ENCODE data around the gene COA6. TPM values are rescaled to one million over a fixed set of nuclear protein-coding genes. Genes with fewer than 3 reads are reported as not detected.
A peak's percentile ranks its signal among the peaks of the same experiment; 100 is the strongest.

COA6 gene
- total and polyA plus RNA-seq, 2 of the 13 experiments (the other 11 are each of a cell fraction or from before 2014, with no cell fraction given), result 32.4 to 104 TPM

- TF ChIP-seq PAXIP1 (CRISPR knock-in tag; conservative IDR thresholded peaks at IDR 0.05), result peak; percentile 60; the same call in 1 of the 2 replicates
- 0 out of 2 replicates have a peak, but pooled peaks have one; percentile 88 for TF ChIP-seq GLI4 (CRISPR knock-in tag; IDR thresholded peaks at IDR 0.05; ENCODE audit: borderline replicate concordance)
- peak; percentile 85 for TF ChIP-seq IKZF4 (CRISPR knock-in tag; IDR thresholded peaks at IDR 0.05; ENCODE audit: borderline replicate concordance, low read depth, not compliant biosample characterization)
- peak; percentile 34; the same call in 1 of the 2 replicates for TF ChIP-seq ZNF83 (CRISPR knock-in tag; IDR thresholded peaks at IDR 0.05; ENCODE audit: borderline replicate concordance)
- no peak for TF ChIP-seq ZNF775 (CRISPR knock-in tag; IDR thresholded peaks at IDR 0.05; ENCODE audit: borderline replicate concordance)
- peak; percentile 92 for TF ChIP-seq TBX2 (CRISPR knock-in tag; IDR thresholded peaks at IDR 0.05; ENCODE audit: borderline replicate concordance)
- TF ChIP-seq JDP2 (CRISPR knock-in tag; IDR thresholded peaks at IDR 0.05; ENCODE audit: borderline replicate concordance), result no peak
- TF ChIP-seq ISX (CRISPR knock-in tag; conservative IDR thresholded peaks at IDR 0.05), result no peak
- peak; percentile 11; the same call in 1 of the 2 replicates for TF ChIP-seq MAFG (CRISPR knock-in tag; IDR thresholded peaks at IDR 0.05)
- peak; percentile 98 for TF ChIP-seq ZNF224 (CRISPR knock-in tag; IDR thresholded peaks at IDR 0.05)
- peak; percentile 65 for TF ChIP-seq SP4 (CRISPR knock-in tag; IDR thresholded peaks at IDR 0.05)
- TF ChIP-seq ERF (CRISPR knock-in tag; IDR thresholded peaks at IDR 0.05), result peak; percentile 66; the same call in 1 of the 2 replicates
- no peak for TF ChIP-seq GTF3A (CRISPR knock-in tag; conservative IDR thresholded peaks at IDR 0.05)
- peak; percentile 81; the same call in 1 of the 2 replicates for TF ChIP-seq ZNF234 (CRISPR knock-in tag; conservative IDR thresholded peaks at IDR 0.05)
- no peak for TF ChIP-seq POLR2AphosphoS2 (IDR thresholded peaks at IDR 0.05; ENCODE audit: low read depth, low read length)
- TF ChIP-seq TCF7L2 (IDR thresholded peaks at IDR 0.05; ENCODE audit: low read depth, low read length), result no peak
- no peak for TF ChIP-seq HDAC6 (IDR thresholded peaks at IDR 0.05; ENCODE audit: low read depth, low read length)
- TF ChIP-seq GATA4 (IDR thresholded peaks at IDR 0.05; ENCODE audit: borderline replicate concordance, low read depth), result peak; percentile 38; the same call in 1 of the 2 replicates
- TF ChIP-seq, protein P1, sequence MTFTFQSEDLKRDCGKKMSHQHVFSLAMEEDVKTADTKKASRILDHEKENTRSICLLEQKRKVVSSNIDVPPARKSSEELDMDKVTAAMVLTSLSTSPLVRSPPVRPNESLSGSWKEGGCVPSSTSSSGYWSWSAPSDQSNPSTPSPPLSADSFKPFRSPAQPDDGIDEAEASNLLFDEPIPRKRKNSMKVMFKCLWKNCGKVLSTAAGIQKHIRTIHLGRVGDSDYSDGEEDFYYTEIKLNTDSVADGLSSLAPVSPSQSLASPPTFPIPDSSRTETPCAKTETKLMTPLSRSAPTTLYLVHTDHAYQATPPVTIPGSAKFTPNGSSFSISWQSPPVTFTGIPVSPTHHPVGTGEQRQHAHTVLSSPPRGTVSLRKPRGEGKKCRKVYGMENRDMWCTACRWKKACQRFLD (CRISPR knock-in tag; IDR thresholded peaks at IDR 0.05; ENCODE audit: borderline replicate concordance), result no peak
- peak; percentile 96; the same call in 1 of the 2 replicates for TF ChIP-seq KAT7 (CRISPR knock-in tag; IDR thresholded peaks at IDR 0.05; ENCODE audit: borderline replicate concordance)
- no peak for TF ChIP-seq ZNF335 (CRISPR knock-in tag; IDR thresholded peaks at IDR 0.05)
Observed at GRCh38 chr1:234373064-234373958, at the start of gene COA6 (continued).

Measured in HepG2 (cell line).